ENCODE data around the gene INSR. TPM values are rescaled to one million over a fixed set of nuclear protein-coding genes. Genes with fewer than 3 reads are reported as not detected.

Gene INSR
- total and polyA plus RNA-seq, 8 donors = 14.0 to 22.8 (median 18.2) TPM

DNA sequence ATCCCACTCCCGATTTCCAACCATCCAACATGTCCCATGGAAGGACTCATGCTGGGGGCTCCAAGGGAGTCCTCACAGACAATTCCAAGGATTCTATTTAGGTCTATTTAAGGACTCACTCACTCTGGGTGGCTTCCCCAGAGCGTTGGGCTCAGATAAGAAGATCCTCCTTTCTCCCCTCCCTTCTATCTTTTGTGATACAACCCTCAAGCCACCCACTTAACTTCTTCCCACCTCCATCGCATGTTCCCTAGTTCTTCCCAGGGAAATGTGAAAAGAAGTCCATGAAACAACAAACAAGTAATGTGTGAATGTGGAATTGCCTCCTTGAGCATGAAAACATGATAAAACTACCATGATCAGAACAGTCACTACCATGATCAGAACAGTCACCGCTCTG, 29.4 kb downstream of the INSR start:
- Histone ChIP-seq H3K27ac (no peak overlapping the region), H3K9me3 (no peaks in the 10 kb centered on the region), H3K4me1 (peaks cover 0 to 31% of the 10 kb centered on the region in 2 donors), H3K4me3 (no peak overlapping the region), H3K27me3 (no peaks in the 10 kb centered on the region), H3K36me3 (peaks cover 0 to 8% of the 10 kb centered on the region in 2 donors)
- ATAC-seq = no peak
- no peak for DNase-seq
- no peak for TF ChIP-seq CTCF (IDR thresholded peaks at IDR 0.05)
- intact Hi-C loops (cut with DNase I) = no loop called here

DNA sequence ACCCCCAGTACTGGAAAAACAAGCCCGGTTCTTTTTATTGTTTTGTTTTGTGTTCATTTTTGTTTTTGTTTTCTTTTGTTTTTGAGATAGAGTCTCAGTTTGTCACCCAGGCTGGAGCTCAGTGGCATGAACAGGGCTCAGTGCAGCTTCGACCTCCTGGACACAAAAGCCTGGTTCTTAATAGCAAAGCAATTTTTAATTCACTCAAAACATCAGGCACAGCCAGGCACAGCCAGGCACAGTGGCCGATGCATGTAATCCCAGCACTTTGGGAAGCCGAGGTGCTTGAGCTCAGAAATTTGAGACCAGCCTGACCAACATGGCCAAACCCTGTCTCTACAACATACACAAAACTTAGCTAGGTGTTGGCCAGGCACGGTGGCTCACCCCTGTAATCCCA, 30.7 kb downstream of the INSR start:
- no peak for DNase-seq
- intact Hi-C loops (cut with DNase I) = no loop called here

GRCh38 chr19:7263066-7263465, 31.1 kb downstream of the INSR start:
- peaks cover 0 to 8% of the 10 kb centered on the region in 2 donors for H3K36me3 ChIP-seq
- DNase-seq (no peak), ATAC-seq (no peak)
- no peak overlapping the region for H3K4me3 ChIP-seq
- intact Hi-C loops (cut with DNase I) = no loop called here
- H3K27ac ChIP-seq = no peak overlapping the region
- no peak for TF ChIP-seq CTCF (IDR thresholded peaks at IDR 0.05)
- H3K27me3 ChIP-seq = no peaks in the 10 kb centered on the region
- peaks cover 0 to 23% of the 10 kb centered on the region in 2 donors for H3K4me1 ChIP-seq
- no peaks in the 10 kb centered on the region for H3K9me3 ChIP-seq

More for the DNA sequence above, 30.7 kb downstream of the INSR start:
- Histone ChIP-seq H3K27ac (no peak overlapping the region), H3K27me3 (no peaks in the 10 kb centered on the region), H3K4me3 (no peak overlapping the region), H3K4me1 (peaks cover 0 to 28% of the 10 kb centered on the region in 2 donors), H3K9me3 (no peaks in the 10 kb centered on the region), H3K36me3 (peaks cover 0 to 8% of the 10 kb centered on the region in 2 donors)
- TF ChIP-seq CTCF (IDR thresholded peaks at IDR 0.05) = no peak
- ATAC-seq = no peak

GRCh38 chr19:7262470-7262869, 31.7 kb downstream of the INSR start:
- Histone ChIP-seq H3K4me3 (no peak overlapping the region), H3K4me1 (peaks cover 0 to 21% of the 10 kb centered on the region in 2 donors), H3K27me3 (no peaks in the 10 kb centered on the region), H3K27ac (no peak overlapping the region), H3K36me3 (peaks cover 0 to 7% of the 10 kb centered on the region in 2 donors), H3K9me3 (no peaks in the 10 kb centered on the region)
- no peak for TF ChIP-seq CTCF (IDR thresholded peaks at IDR 0.05)
- no peak for DNase-seq
- intact Hi-C loops (cut with DNase I) = no loop called here
- ATAC-seq = no peak

- no peak for TF ChIP-seq CTCF (IDR thresholded peaks at IDR 0.05)
- no peak overlapping the region for H3K4me3 ChIP-seq
- H3K27ac ChIP-seq = no peak overlapping the region
- H3K36me3 ChIP-seq = no peaks in the 10 kb centered on the region
- intact Hi-C loops (cut with DNase I) = no loop called here
- ATAC-seq (no peak), DNase-seq (no peak)
- H3K27me3 ChIP-seq = no peaks in the 10 kb centered on the region
- H3K9me3 ChIP-seq = no peaks in the 10 kb centered on the region
- peaks cover 0 to 8% of the 10 kb centered on the region in 2 donors for H3K4me1 ChIP-seq
Observed at GRCh38 chr19:7260161-7260560, 34.1 kb downstream of the INSR start.

Measured in left lung (tissue), 10 donors.